GM12874 (cell line): ENCODE measurements around the gene GALNT17.

Source experiments
- CTCF ChIP-seq: IDR thresholded peaks from 2 replicates; pipeline ENCODE4 v1.5.1; 2011; ENCODE audit warnings: low read depth, mild to moderate bottlenecking, control low read depth, low read length, moderate library complexity; ENCODE audit not compliant: insufficient read depth

The GALNT17 gene

GRCh38 chr7:71165708-71166107, 33.8 kb downstream of the GALNT17 start:
- TF ChIP-seq CTCF: no peak

- no peak for TF ChIP-seq CTCF
These were observed 39.5 kb downstream of the GALNT17 start for GRCh38 chr7:71171476-71171875.

DNA sequence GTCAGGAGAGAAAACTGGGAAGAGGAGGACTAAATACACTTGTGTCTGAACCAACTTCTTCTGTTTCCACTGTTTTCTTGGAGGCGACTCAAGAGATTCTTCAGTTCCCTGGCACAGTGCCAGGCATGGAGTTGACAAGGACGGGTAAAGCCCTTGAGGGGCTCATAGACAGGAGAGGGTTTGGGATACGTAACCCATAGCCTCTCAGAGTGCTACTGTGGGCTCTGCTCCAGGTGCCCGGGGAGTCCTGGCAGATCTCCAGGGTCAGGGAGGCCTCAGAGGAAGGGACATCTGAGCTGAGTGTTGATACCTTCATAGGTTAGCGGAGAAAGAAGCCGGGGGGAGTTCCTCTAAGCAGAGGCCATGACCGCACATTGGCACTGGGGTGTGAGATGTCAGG, 42.0 kb downstream of the GALNT17 start:
- TF ChIP-seq CTCF: no peak

DNA sequence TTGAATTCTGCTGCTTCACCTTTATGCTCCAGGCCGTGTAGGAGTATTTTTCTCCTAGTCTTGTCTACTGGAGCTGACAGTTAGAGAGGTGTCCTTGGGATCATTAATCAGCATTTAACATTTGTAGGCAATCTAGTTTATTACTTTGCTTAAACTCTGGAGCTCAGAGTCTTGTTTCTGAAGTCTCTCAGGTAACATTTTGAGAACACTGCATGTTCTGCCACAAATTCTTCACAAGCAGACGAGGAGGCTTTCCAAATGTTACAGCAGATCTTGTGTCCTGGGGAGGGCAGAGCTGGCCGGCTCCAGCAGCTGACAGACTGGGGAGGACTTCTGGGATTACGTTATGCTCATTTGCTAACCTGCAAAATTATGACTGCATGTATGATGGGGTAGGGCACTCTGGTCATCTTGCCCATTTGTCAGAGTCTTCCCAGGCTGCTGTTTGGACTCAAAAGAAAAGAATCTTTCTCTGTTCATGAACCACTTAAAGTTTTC, 50.5 kb downstream of the GALNT17 start:
- TF ChIP-seq CTCF: no peak

DNA sequence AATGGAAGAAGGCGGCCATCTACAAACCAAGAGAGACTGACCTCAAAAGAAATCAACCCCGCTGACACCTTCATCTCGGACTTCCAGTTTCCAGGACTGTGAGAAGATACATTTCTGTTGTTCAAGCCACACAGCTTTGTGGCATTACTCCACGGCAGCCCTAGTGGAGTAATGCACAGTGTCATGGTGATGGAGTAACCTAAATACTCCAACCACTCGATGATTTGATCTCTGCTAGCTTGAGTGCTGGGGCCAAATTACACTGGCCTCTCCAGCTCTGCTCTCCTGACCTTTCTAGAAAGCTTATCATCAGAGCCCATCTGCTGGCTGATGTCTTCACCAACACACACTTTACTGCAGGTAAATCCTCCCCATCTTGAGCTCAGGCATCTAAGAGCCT, 52.2 kb downstream of the GALNT17 start:
- no peak for TF ChIP-seq CTCF

DNA sequence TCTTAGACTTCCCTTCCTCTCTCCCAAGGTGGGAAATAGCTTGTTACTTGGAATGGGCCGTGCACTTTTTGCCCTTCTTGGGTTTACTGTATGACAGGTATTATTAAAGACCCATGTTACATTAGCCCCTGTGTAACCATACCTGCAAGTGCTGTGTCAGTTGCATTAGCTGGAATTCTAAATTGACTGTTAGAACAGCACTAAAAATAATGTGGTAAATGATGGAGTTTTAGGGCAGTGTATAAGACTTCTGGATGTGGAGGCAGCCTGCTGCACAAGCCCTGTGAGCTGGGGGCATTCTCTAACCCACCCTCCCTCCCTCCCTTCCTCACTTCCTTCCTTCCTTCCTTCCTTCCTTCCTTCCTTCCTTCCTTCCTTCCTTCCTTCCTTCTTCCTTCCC, 52.7 kb downstream of the GALNT17 start:
- no peak for TF ChIP-seq CTCF

DNA sequence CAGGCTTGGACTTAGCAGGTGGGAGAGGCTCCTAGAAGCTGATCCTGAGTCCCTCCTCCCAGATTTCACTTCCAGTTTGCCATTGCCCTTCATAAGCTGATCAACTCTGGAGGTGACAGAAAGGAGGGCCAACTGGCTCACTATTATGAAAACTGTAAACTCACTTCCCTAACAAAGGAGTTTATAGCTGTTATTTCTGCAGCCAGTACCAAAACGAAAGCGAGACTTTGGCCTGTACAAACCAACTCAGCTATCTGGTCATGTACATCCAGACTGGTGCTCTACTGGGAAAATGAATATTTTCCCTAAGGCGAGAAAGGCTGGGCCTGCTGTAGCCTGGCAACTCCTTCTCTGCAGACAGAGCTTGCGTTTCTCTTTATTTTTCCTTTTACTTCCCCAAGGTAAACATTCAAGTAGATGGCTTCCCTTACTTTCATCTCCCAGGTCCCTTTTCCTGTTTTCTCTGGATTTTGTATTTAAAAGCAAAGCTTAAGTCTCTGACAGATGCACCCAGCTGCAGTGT, 54.7 kb downstream of the GALNT17 start:
- TF ChIP-seq CTCF: no peak
